Pancreas (tissue), 10 donors: ENCODE results near the gene TCF4. TPM values are rescaled to one million over a fixed set of nuclear protein-coding genes. Genes with fewer than 3 reads are reported as not detected.

Experiments used
- ATAC-seq, 4 donors: fragments of 200-7000 bp; cut with Tn5 transposase; one replicate each; pipeline versions ENCODE4 v1.8.0 to v1.9.1; 2020; ENCODE audit warnings: mild to moderate bottlenecking in 4 of 4, moderate library complexity in 4 of 4
- DNase-seq, 6 donors: peaks; one replicate each; pipeline ENCODE4 v3.0.0-alpha.2; 2020
- FAIRE-seq: peaks from 2 replicates; lab custom pipeline; 2012; peaks lifted over from hg19 to GRCh38; lab: Jason Lieb, UNC
- H3K27ac ChIP-seq, 4 donors: fragments of 200-600 bp; sonication (generic); 1 replicate in 3 of 4; 2 replicates in 1 of 4; pipeline versions ENCODE4 v1.5.0 to v1.8.0; 2020
- H3K27me3 ChIP-seq, 4 donors: fragments of 200-600 bp; one replicate each; pipeline ENCODE4 v1.8.0; 2021
- H3K36me3 ChIP-seq, 3 donors: fragments of 200-600 bp; sonication (generic) in 1 of 3; one replicate each; pipeline versions ENCODE4 v1.5.0 to v1.8.0; 2020 to 2021
- H3K4me1 ChIP-seq, 3 donors: fragments of 200-600 bp; one replicate each; pipeline ENCODE4 v1.8.0; 2021
- H3K4me3 ChIP-seq, 4 donors: fragments of 200-600 bp; sonication (generic) in 2 of 4; one replicate each; pipeline versions ENCODE4 v1.5.0 to v1.8.0; 2020 to 2021
- H3K9me3 ChIP-seq, 4 donors: fragments of 200-600 bp; one replicate each; pipeline ENCODE4 v1.8.0; 2021
- WGBS, 2 donors: extraction: QIAGEN DNeasy Blood & Tissue Kit; methylation state at CpG; one replicate each; pipeline ENCODE4 v1.1.7; 2013; 5-methylcytosine and 5-hydroxymethylcytosine counted together
- intact Hi-C, 3 donors: fragments of 100-400 bp; cut with DNase I; formaldehyde crosslinking; loops; one replicate each; pipeline versions ENCODE4 v1.11.1 to v1.14.2; 2022
- polyA plus RNA-seq, 2 donors: library from polyadenylated mRNA; stranded (reverse); fragments of 200-250 nt; gene quantifications; one replicate each; pipeline ENCODE4 v1.2.3, GENCODE V29; 2013
- total RNA-seq, 6 donors: library from RNA; stranded (reverse); fragmentation: NEBNext Ultra II Directional in 4 of 6; extraction: Animal tissue kit (Norgen Biotek cat#: 25700) in 4 of 6; gene quantifications; one replicate each; pipeline versions ENCODE4 v1.2.1 to v1.2.4, GENCODE V29; 2021 to 2023
- TF ChIP-seq, protein P1 (sequence below), 4 donors: fragments of 200-600 bp; sonication (generic) in 3 of 4; IDR thresholded peaks; one replicate each; pipeline versions ENCODE4 v1.5.0 to v1.8.0; 2021; ENCODE audit warnings: antibody characterized with exemption in 4 of 4
- donor health status: healthy with polysubstance abuse.
- donor health status: DM: no; HTN: no; CAD: no; lungs with moderate emphysema.
- donor health status: DM: no; HTN: no; CAD: no.
- donor health status: control.
- donor health status: control.
- donor health status: Bipolar disorder and iron deficiency.
- donor health status: DM: yes; HTN: yes; CAD: no.
- donor health status: DM: no; HTN: no; CAD: no.
- donor health status: DM: no; HTN: no; CAD: no.
- donor health status: DM: yes; HTN: yes; CAD: no.

TCF4 gene
- total and polyA plus RNA-seq, 8 donors: 4.4 to 27.9 (median 10.5) TPM

DNA sequence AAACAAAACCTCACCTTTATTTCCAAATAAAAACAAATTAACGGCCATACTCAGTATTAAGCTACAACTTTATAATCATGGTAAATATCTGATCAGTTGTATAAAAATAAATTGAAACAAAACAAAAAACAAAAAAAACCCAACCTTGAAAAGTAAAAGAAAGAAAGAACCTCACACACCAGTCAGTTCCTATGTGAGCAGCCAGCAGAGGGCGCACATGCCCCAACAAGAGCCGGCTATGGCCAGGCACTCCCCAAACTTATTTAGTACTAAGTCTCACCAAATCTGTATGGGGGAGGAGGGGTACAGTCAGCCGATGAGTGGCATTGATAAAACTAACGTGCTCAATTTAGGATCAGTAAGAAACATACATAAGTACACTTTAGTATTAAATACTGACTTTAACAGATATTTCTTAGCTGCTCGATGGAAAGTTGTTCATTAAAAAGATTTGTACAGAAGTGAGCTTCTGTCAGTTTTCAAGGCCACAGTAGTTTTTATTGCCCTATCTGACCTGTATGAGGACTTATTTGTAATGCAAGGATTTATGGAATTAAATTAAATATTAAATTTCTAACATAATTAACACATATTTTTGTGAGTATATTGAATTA, 172.6 kb downstream of the TCF4 start:
- WGBS, 2 donors: 16 to 18% methylated on average over 6 of the region's 6 CpGs
- Histone ChIP-seq H3K9me3 (no peaks in the 10 kb centered on the region), H3K27me3 (no peaks in the 10 kb centered on the region), H3K4me1 (peaks cover 0 to under 1% (median 0%) of the 10 kb centered on the region in 3 donors), H3K27ac (no peak overlapping the region), H3K4me3 (no peak overlapping the region), H3K36me3 (no peaks in the 10 kb centered on the region)
- DNase-seq (peak; percentile 56 to 93 (median 78)), FAIRE-seq (peak; percentile 93), ATAC-seq (peak; percentile 80 to 94 (median 94))
- TF ChIP-seq, protein P1, sequence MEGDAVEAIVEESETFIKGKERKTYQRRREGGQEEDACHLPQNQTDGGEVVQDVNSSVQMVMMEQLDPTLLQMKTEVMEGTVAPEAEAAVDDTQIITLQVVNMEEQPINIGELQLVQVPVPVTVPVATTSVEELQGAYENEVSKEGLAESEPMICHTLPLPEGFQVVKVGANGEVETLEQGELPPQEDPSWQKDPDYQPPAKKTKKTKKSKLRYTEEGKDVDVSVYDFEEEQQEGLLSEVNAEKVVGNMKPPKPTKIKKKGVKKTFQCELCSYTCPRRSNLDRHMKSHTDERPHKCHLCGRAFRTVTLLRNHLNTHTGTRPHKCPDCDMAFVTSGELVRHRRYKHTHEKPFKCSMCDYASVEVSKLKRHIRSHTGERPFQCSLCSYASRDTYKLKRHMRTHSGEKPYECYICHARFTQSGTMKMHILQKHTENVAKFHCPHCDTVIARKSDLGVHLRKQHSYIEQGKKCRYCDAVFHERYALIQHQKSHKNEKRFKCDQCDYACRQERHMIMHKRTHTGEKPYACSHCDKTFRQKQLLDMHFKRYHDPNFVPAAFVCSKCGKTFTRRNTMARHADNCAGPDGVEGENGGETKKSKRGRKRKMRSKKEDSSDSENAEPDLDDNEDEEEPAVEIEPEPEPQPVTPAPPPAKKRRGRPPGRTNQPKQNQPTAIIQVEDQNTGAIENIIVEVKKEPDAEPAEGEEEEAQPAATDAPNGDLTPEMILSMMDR (IDR thresholded peaks at IDR 0.05): peak; percentile 59 to 81 (median 74)
- intact Hi-C loops: loop anchor here in 1 of 3 donors (10.0 kb wide), 1 partner anchor 1159 kb away; no protein-coding TSS in a partner anchor

DNA sequence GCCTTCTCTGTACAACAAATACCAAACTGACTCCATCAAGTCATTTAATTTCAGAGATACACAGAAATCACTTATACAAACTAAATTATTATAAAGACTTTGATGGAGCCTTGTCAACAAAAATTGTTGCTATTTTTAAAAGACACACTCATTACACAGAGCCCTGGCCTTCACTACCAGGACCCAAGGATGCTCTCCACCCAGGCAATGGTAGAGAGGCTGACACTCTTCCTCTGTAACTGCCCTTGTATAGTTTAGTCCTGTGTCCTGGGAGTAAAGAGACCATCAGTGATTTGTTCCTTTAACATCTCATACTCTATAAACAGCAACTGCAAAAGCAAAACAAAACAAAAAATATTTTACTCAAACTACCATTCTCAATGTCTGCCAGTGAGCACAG, 173.5 kb downstream of the TCF4 start:
- intact Hi-C loops: loop anchor here in 1 of 3 donors (10.0 kb wide), 1 partner anchor 1160 kb away; no protein-coding TSS in a partner anchor
- ATAC-seq (no peak), DNase-seq (no peak), FAIRE-seq (no peak)
- no peaks in the 10 kb centered on the region for H3K9me3 ChIP-seq
- H3K27ac ChIP-seq: no peak overlapping the region
- TF ChIP-seq, protein P1 (IDR thresholded peaks at IDR 0.05): no peak
- no peak overlapping the region for H3K4me3 ChIP-seq
- H3K27me3 ChIP-seq: no peaks in the 10 kb centered on the region
- no peaks in the 10 kb centered on the region for H3K4me1 ChIP-seq
- no peaks in the 10 kb centered on the region for H3K36me3 ChIP-seq

DNA sequence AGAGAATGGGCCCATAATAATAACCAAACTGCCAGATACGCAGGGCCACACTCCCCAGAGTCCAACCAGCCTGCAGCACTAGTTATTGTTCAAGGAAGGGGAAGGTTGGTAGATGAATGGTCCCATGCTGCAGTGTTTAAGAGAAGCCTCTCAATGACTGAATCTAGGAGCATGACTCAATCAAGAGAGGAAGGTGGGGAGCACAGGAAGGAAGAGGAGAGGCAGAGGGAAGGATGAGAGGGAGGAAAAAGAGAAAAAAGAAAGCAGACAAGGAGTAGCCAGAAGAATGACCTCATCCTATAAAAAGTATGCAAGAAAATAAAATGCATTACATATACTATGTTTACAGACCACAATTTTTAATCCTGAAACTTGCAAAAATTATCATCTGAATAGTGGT, 174.5 kb downstream of the TCF4 start:
- intact Hi-C loops: loop anchor here in 1 of 3 donors (10.0 kb wide), 1 partner anchor 1161 kb away; no protein-coding TSS in a partner anchor
- no peak for FAIRE-seq
- no peak overlapping the region for H3K27ac ChIP-seq

DNA sequence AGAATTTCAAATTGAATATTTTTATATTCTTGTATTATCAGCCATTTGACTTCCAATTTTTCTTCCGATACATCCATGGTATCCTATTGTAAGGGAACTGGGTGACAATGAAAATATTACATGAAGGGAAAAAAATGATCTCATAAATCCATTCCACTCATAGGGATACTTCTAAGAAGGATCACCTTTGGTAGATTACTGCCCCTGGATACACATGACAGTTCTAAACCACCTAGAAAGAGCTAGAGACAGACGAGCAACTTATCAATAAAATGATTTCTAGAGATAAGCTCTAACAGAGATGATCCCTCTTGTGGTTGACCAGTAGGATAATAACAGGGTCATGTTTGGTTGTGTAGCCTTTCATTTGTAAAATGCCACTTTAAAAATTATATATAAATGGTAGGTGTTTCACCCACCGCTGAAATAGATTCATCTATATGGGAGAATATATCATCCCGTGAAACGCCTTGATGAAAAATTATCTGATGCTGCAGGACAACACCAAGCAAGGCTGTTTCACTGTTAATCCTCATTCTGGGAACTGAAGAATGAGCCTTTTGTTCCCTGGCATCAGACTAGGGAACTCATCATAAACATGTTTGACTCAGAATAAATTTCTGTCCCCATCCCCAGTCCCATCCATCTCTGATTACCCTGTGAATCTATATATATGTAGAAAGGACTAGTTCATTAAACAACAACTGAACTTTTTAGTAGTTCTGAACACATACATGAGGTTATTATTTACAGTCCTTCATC, 180.0 kb downstream of the TCF4 start:
- DNase-seq: no peak
- H3K9me3 ChIP-seq: no peaks in the 10 kb centered on the region
- H3K4me1 ChIP-seq: no peaks in the 10 kb centered on the region
- H3K36me3 ChIP-seq: no peaks in the 10 kb centered on the region
- 92 to 94% methylated on average over 5 of the region's 5 CpGs for WGBS, 2 donors
- H3K4me3 ChIP-seq: no peak overlapping the region
- TF ChIP-seq, protein P1 (IDR thresholded peaks at IDR 0.05): no peak
- no peak for FAIRE-seq
- no peaks in the 10 kb centered on the region for H3K27me3 ChIP-seq
- no peak overlapping the region for H3K27ac ChIP-seq
- intact Hi-C loops: no loop called here
- ATAC-seq: no peak

More for the DNA sequence above, 174.5 kb downstream of the TCF4 start:
- H3K4me3 ChIP-seq: no peak overlapping the region
- DNase-seq (no peak), ATAC-seq (no peak)
- WGBS, 2 donors: 90 to 96% methylated on average over 1 of the region's 1 CpG
- TF ChIP-seq, protein P1 (IDR thresholded peaks at IDR 0.05): no peak
- H3K9me3 ChIP-seq: no peaks in the 10 kb centered on the region
- H3K27me3 ChIP-seq: no peaks in the 10 kb centered on the region
- no peaks in the 10 kb centered on the region for H3K36me3 ChIP-seq
- no peaks in the 10 kb centered on the region for H3K4me1 ChIP-seq
